GM12878 (cell line): ENCODE data around the gene PRR15L. TPM values are rescaled to one million over a fixed set of nuclear protein-coding genes. Genes with fewer than 3 reads are reported as not detected.

ENCODE experiments used
- ATAC-seq: fragments of 200-7000 bp; cut with Tn5 transposase; 3 replicates; pipeline ENCODE4 v1.9.1; 2020; ENCODE audit warnings: mild to moderate bottlenecking, moderate library complexity
- BruUV-seq: library from RNA; stranded (reverse); fragments of 400-500 nt; replicated peaks from 2 replicates; lab custom pipeline; 2021; lab: Mats Ljungman, UMichigan
- CTCF ChIA-PET: fragments of 300-600 bp; sonication (Branson Sonifier 250); formaldehyde crosslinking; extraction: SDS; loops from one replicate; lab custom pipeline; 2021; ENCODE audit warnings: inconsistent platforms; lab: Yijun Ruan, JAX
- POLR2A ChIA-PET: fragments of 350-600 bp; formaldehyde crosslinking; extraction: SDS; loops from one replicate; lab custom pipeline; 2021; ENCODE audit warnings: inconsistent platforms; lab: Charles Lee
- RAD21 ChIA-PET: fragments of 300-600 bp; sonication (Branson Sonifier 250); formaldehyde crosslinking; loops from one replicate; lab custom pipeline; 2023; ENCODE audit warnings: antibody characterized with exemption; ENCODE audit not compliant: unreplicated experiment; lab: Charles Lee
- SMC1A ChIA-PET: fragments of 300-600 bp; sonication (Branson Sonifier 250); formaldehyde crosslinking; loops from one replicate; lab custom pipeline; 2023; ENCODE audit not compliant: unreplicated experiment, uncharacterized antibody; lab: Charles Lee
- DNase-seq: peaks from one replicate; pipeline ENCODE4 v3.0.0-alpha.2; 2011; ENCODE audit warnings: low read depth, low spot score
- FAIRE-seq: peaks from 3 replicates; lab custom pipeline; 2011; peaks lifted over from hg19 to GRCh38; lab: Jason Lieb, UNC
- H2AFZ ChIP-seq: 2 replicates; pipeline ENCODE4 v1.6.0; 2011; ENCODE audit warnings: low read depth, low read length, control low read depth; ENCODE audit not compliant: control insufficient read depth
- H3K27ac ChIP-seq: 2 replicates; pipeline ENCODE4 v1.5.1; 2011; ENCODE audit warnings: control low read depth; ENCODE audit not compliant: control insufficient read depth, insufficient read depth
- H3K27me3 ChIP-seq, 2 experiments: replicated peaks in 1 of 2; 2 replicates each; pipeline versions ENCODE4 v1.6.0 to v1.6.1; 2011; ENCODE audit warnings: low read length in 1 of 2; ENCODE audit not compliant: control insufficient read depth in 2 of 2, insufficient read depth in 2 of 2
- H3K36me3 ChIP-seq, 2 experiments: 2 replicates each; pipeline ENCODE4 v1.5.1; 2011; ENCODE audit warnings: low read length in 1 of 2; ENCODE audit not compliant: control insufficient read depth in 2 of 2, insufficient read depth in 2 of 2
- H3K4me1 ChIP-seq: 2 replicates; pipeline ENCODE4 v1.6.1; 2011; ENCODE audit warnings: mild to moderate bottlenecking, low read length, moderate library complexity, mixed read lengths; ENCODE audit not compliant: control insufficient read depth, insufficient read depth
- H3K4me2 ChIP-seq: 2 replicates; pipeline ENCODE4 v1.6.0; 2011; ENCODE audit warnings: control low read depth; ENCODE audit not compliant: control insufficient read depth, insufficient read depth
- H3K4me3 ChIP-seq: fragments of 200-600 bp; sonication (generic); 2 replicates; pipeline ENCODE4 v1.5.1; 2016
- H3K79me2 ChIP-seq: 2 replicates; pipeline ENCODE4 v1.6.0; 2011; ENCODE audit warnings: low read length; ENCODE audit not compliant: control insufficient read depth, insufficient read depth
- H3K9ac ChIP-seq: 2 replicates; pipeline ENCODE4 v1.8.0; 2011; ENCODE audit warnings: low read length, control low read depth, mixed read lengths; ENCODE audit not compliant: control insufficient read depth, insufficient read depth
- H3K9me3 ChIP-seq: replicated peaks from 3 replicates; pipeline ENCODE4 v1.5.1; 2011; ENCODE audit warnings: mild to moderate bottlenecking, low read length; ENCODE audit not compliant: control insufficient read depth, insufficient read depth
- H4K20me1 ChIP-seq: 2 replicates; pipeline ENCODE4 v1.6.0; 2011; ENCODE audit not compliant: control insufficient read depth, insufficient read depth
- BCL11A ChIP-seq: IDR thresholded peaks from 2 replicates; pipeline ENCODE4 v1.6.1; 2011; ENCODE audit warnings: low read depth, low read length
- BHLHE40 ChIP-seq, 2 experiments: fragments of 450-650 bp in 1 of 2; IDR thresholded peaks; 2 replicates each; pipeline ENCODE4 v1.6.1; 2011 to 2017; ENCODE audit warnings: low read depth in 2 of 2, borderline replicate concordance in 1 of 2, improper control_type of control experiment in 1 of 2, low read length in 1 of 2, mild to moderate bottlenecking in 1 of 2
- BMI1 ChIP-seq: fragments of 450-650 bp; IDR thresholded peaks from 2 replicates; pipeline ENCODE4 v1.6.1; 2016; ENCODE audit warnings: mild to moderate bottlenecking, moderate library complexity, borderline replicate concordance
- CBX5 ChIP-seq: sonication (generic); IDR thresholded peaks from 2 replicates; pipeline ENCODE4 v1.6.1; 2016; ENCODE audit warnings: low read depth, moderate library complexity, mild to moderate bottlenecking, inconsistent platforms
- CREB1 ChIP-seq: IDR thresholded peaks from 2 replicates; pipeline ENCODE4 v1.6.1; 2012; ENCODE audit warnings: low read depth, mild to moderate bottlenecking, inconsistent platforms
- CREM ChIP-seq: IDR thresholded peaks from 2 replicates; pipeline ENCODE4 v1.6.1; 2014; ENCODE audit warnings: antibody characterized with exemption, low read depth
- ETV6 ChIP-seq, 2 experiments: fragments of 450-650 bp in 1 of 2; IDR thresholded peaks in 1 of 2; conservative IDR thresholded peaks in 1 of 2; 2 replicates each; pipeline ENCODE4 v1.6.1; 2014; ENCODE audit warnings: antibody characterized with exemption in 1 of 2, borderline replicate concordance in 1 of 2, low read depth in 1 of 2, mild to moderate bottlenecking in 1 of 2, moderate library complexity in 1 of 2
- KLF5 ChIP-seq: fragments of 450-650 bp; IDR thresholded peaks from 2 replicates; pipeline ENCODE4 v1.6.1; 2014; ENCODE audit warnings: mild to moderate bottlenecking; ENCODE audit not compliant: partially characterized antibody
- POLR2A ChIP-seq: IDR thresholded peaks from 2 replicates; pipeline ENCODE4 v1.6.1; 2011; ENCODE audit warnings: low read depth, mild to moderate bottlenecking, low read length
- POLR2AphosphoS2 ChIP-seq: IDR thresholded peaks from 2 replicates; pipeline ENCODE4 v1.6.1; 2011; ENCODE audit warnings: low read depth, mild to moderate bottlenecking, low read length, improper control_type of control experiment, moderate library complexity
- SRF ChIP-seq, 2 experiments: IDR thresholded peaks; 2 replicates each; pipeline ENCODE4 v1.6.1; 2011; ENCODE audit warnings: low read depth in 2 of 2, low read length in 2 of 2, mild to moderate bottlenecking in 1 of 2, moderate library complexity in 1 of 2
- WGBS: methylation state at CpG from one replicate; pipeline ENCODE4 v1.1.6; 2016; ENCODE audit warnings: low lambda C conversion rate; ENCODE audit not compliant: insufficient replicate concordance, insufficient coverage; ENCODE audit errors: missing lambda C conversion rate; 5-methylcytosine and 5-hydroxymethylcytosine counted together
- in situ Hi-C: fragments of 300-500 bp; cut with MboI; formaldehyde crosslinking; loops from 9 replicates; pipeline ENCODE4 v1.14.3; 2018; ENCODE audit warnings: mixed read lengths
- intact Hi-C: fragments of 100-400 bp; cut with micrococcal nuclease; formaldehyde crosslinking; loops from one replicate; pipeline ENCODE4 v1.14.2; 2022; ENCODE audit not compliant: unreplicated experiment
- polyA plus RNA-seq, 11 experiments: library from polyadenylated mRNA; depleted of rRNA in 4 of 11; unstranded in 6 of 11; stranded (reverse) in 5 of 11; fragments of >200 nt; fragmentation: Nextera tagmentation in 4 of 11; fragmentation: Illumina TruSeq in 1 of 11; extraction: Ambion mirVana in 4 of 11; extraction: Trizol in 1 of 11; gene quantifications; 1 replicate in 1 of 11; 2 replicates in 10 of 11; pipeline versions ENCODE4 v1.2.1 to v1.2.3, GENCODE V29; 2011 to 2016; ENCODE audit warnings: inconsistent platforms in 2 of 11, missing spikeins in 2 of 11, low read depth in 1 of 11
- total RNA-seq, 4 experiments: library from RNA; depleted of rRNA in 3 of 4; stranded (reverse); fragments of >200 nt in 3 of 4; fragmentation: Illumina TruSeq in 1 of 4; extraction: Trizol in 1 of 4; gene quantifications; 2 replicates each; pipeline versions ENCODE4 v1.2.1 to v1.2.3, GENCODE V29; 2013 to 2021
- TF ChIP-seq, protein P1 (sequence below): fragments of 450-650 bp; IDR thresholded peaks from 2 replicates; pipeline ENCODE4 v1.6.1; 2017; ENCODE audit warnings: antibody characterized with exemption, mild to moderate bottlenecking, moderate library complexity
- TF ChIP-seq, protein P2 (sequence below): fragments of 450-650 bp; formaldehyde crosslinking; IDR thresholded peaks from 2 replicates; pipeline ENCODE4 v1.4.0; 2022; ENCODE audit warnings: mild to moderate bottlenecking, moderate library complexity
- TF ChIP-seq, protein P3 (sequence below): fragments of 450-650 bp; IDR thresholded peaks from 2 replicates; pipeline ENCODE4 v1.6.1; 2018; ENCODE audit warnings: mild to moderate bottlenecking, low read depth, moderate library complexity; ENCODE audit not compliant: partially characterized antibody

Gene PRR15L
- total and polyA plus RNA-seq, 10 of the 15 experiments (the other 5 are each of a cell fraction or from before 2014, with no cell fraction given): 0.11 to 0.18 TPM; not detected in 8

DNA sequence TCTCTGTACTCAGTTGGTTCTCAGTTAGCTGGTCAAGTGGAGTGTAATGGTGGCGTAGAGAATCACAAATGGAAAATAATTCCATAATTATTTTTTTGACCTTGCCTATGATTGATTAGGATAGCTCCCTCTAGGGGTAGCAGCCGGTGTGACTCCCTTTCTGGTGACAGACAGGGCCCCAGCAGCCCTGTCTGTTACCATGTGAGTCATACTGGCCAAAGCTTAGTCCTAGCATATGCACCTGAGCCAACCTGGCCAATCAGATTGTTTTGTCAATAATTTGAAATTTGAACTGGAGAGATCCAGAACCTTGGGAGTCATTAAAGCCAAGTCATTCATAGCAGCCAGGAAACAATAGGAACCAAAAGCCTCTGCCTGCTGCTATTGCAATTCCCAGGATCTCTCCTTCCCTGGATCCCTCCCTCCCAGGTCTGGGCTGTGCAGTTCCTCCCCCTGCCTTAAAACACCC is 10.7 kb downstream of the PRR15L start:
- intact Hi-C loops: no loop called here
- TF ChIP-seq CBX5 (0 out of 2 replicates have a peak, but pooled peaks have one; percentile 37), KLF5 (no peak), CREM (peak; percentile 30; the same call in 1 of the 2 replicates), BHLHE40 (IDR thresholded peaks at IDR 0.05; ENCODE audit: borderline replicate concordance in 1 of 2, low read depth in 2 of 2, low read length in 1 of 2) (no peak), POLR2A (no peak), CREB1 (peak; percentile 40; the same call in 1 of the 2 replicates), BCL11A (no peak), BMI1 (no peak), ETV6 (conservative IDR thresholded peaks at IDR 0.05 in 1 of 2, IDR thresholded peaks at IDR 0.05 in 1 of 2; ENCODE audit: borderline replicate concordance in 1 of 2, low read depth in 1 of 2) (no peak), POLR2AphosphoS2 (no peak), SRF (IDR thresholded peaks at IDR 0.05; ENCODE audit: low read depth in 2 of 2, low read length in 2 of 2) (no peak)
- TF ChIP-seq, protein P1, sequence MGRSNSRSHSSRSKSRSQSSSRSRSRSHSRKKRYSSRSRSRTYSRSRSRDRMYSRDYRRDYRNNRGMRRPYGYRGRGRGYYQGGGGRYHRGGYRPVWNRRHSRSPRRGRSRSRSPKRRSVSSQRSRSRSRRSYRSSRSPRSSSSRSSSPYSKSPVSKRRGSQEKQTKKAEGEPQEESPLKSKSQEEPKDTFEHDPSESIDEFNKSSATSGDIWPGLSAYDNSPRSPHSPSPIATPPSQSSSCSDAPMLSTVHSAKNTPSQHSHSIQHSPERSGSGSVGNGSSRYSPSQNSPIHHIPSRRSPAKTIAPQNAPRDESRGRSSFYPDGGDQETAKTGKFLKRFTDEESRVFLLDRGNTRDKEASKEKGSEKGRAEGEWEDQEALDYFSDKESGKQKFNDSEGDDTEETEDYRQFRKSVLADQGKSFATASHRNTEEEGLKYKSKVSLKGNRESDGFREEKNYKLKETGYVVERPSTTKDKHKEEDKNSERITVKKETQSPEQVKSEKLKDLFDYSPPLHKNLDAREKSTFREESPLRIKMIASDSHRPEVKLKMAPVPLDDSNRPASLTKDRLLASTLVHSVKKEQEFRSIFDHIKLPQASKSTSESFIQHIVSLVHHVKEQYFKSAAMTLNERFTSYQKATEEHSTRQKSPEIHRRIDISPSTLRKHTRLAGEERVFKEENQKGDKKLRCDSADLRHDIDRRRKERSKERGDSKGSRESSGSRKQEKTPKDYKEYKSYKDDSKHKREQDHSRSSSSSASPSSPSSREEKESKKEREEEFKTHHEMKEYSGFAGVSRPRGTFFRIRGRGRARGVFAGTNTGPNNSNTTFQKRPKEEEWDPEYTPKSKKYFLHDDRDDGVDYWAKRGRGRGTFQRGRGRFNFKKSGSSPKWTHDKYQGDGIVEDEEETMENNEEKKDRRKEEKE: no peak
- TF ChIP-seq, protein P2, sequence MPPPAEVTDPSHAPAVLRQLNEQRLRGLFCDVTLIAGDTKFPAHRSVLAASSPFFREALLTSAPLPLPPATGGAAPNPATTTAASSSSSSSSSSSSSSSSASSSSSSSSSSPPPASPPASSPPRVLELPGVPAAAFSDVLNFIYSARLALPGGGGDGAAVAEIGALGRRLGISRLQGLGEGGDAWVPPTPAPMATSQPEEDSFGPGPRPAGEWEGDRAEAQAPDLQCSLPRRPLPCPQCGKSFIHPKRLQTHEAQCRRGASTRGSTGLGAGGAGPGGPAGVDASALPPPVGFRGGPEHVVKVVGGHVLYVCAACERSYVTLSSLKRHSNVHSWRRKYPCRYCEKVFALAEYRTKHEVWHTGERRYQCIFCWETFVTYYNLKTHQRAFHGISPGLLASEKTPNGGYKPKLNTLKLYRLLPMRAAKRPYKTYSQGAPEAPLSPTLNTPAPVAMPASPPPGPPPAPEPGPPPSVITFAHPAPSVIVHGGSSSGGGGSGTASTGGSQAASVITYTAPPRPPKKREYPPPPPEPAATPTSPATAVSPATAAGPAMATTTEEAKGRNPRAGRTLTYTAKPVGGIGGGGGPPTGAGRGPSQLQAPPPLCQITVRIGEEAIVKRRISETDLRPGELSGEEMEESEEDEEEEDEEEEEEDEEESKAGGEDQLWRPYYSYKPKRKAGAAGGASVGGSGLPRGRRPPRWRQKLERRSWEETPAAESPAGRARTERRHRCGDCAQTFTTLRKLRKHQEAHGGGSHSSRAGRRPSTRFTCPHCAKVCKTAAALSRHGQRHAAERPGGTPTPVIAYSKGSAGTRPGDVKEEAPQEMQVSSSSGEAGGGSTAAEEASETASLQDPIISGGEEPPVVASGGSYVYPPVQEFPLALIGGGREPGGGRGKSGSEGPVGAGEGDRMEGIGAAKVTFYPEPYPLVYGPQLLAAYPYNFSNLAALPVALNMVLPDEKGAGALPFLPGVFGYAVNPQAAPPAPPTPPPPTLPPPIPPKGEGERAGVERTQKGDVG (CRISPR knock-in tag): no peak
- TF ChIP-seq, protein P3, sequence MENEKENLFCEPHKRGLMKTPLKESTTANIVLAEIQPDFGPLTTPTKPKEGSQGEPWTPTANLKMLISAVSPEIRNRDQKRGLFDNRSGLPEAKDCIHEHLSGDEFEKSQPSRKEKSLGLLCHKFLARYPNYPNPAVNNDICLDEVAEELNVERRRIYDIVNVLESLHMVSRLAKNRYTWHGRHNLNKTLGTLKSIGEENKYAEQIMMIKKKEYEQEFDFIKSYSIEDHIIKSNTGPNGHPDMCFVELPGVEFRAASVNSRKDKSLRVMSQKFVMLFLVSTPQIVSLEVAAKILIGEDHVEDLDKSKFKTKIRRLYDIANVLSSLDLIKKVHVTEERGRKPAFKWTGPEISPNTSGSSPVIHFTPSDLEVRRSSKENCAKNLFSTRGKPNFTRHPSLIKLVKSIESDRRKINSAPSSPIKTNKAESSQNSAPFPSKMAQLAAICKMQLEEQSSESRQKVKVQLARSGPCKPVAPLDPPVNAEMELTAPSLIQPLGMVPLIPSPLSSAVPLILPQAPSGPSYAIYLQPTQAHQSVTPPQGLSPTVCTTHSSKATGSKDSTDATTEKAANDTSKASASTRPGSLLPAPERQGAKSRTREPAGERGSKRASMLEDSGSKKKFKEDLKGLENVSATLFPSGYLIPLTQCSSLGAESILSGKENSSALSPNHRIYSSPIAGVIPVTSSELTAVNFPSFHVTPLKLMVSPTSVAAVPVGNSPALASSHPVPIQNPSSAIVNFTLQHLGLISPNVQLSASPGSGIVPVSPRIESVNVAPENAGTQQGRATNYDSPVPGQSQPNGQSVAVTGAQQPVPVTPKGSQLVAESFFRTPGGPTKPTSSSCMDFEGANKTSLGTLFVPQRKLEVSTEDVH: no peak

More for the DNA sequence above, 10.7 kb downstream of the PRR15L start:
- H4K20me1 ChIP-seq: no peaks in the 10 kb centered on the region
- POLR2A ChIA-PET: interaction anchor here (0.6 to 2.7 kb wide), 6 partner anchors 11 to 68 kb away, joined by 3 to 23 read pairs (median 6); partner anchors contain the start of genes CDK5RAP3 and SP2
- no peak overlapping the region for H3K4me2 ChIP-seq
- RAD21 ChIA-PET: interaction anchor here (0.7 to 7.6 kb wide), 11 partner anchors 13 to 106 kb away, joined by 3 to 126 read pairs (median 4); partner anchors contain the start of genes CDK5RAP3, SCRN2 and SP2
- no peaks in the 10 kb centered on the region for H3K9me3 ChIP-seq
- no peaks in the 10 kb centered on the region for H3K27me3 ChIP-seq
- WGBS: 0% methylated on average over 2 of the region's 2 CpGs
- DNase-seq (no peak), FAIRE-seq (peak; percentile 35), ATAC-seq (peak; percentile 79)
- in situ Hi-C loops: no loop called here
- H2AFZ ChIP-seq: no peak overlapping the region
- H3K27ac ChIP-seq: no peak overlapping the region
- H3K79me2 ChIP-seq: peaks cover 15% of the 10 kb centered on the region
- SMC1A ChIA-PET: interaction anchor here (0.7 to 8.1 kb wide), 11 partner anchors 9 to 104 kb away, joined by 3 to 158 read pairs (median 6); partner anchors contain the start of genes CDK5RAP3, SCRN2 and SP2
- H3K9ac ChIP-seq: no peak overlapping the region
- CTCF ChIA-PET: interaction anchor here (0.6 to 18.1 kb wide), 28 partner anchors 9 to 921 kb away, joined by 3 to 463 read pairs (median 5); partner anchors contain the start of genes CDK5RAP3, NFE2L1, PRR15L and SCRN2
- BruUV-seq: TSS peak; percentile 45
- no peak overlapping the region for H3K4me3 ChIP-seq
- peaks cover 45% of the 10 kb centered on the region for H3K4me1 ChIP-seq
- H3K36me3 ChIP-seq: peaks cover 3 to 8% of the 10 kb centered on the region in 2 experiments
